Lower leg skin (tissue), 3 donors: ENCODE data around the gene MTX3.

Source experiments
- CTCF ChIP-seq, 3 donors: fragments of 450-650 bp; IDR thresholded peaks; one replicate each; pipeline ENCODE4 v1.5.1; 2016; ENCODE audit warnings: antibody characterized with exemption in 3 of 3, mild to moderate bottlenecking in 3 of 3, moderate library complexity in 2 of 3
- POLR2A ChIP-seq, 2 donors: fragments of 450-650 bp; IDR thresholded peaks; one replicate each; pipeline ENCODE4 v1.6.1; 2016 to 2017; ENCODE audit warnings: antibody characterized with exemption in 2 of 2, mild to moderate bottlenecking in 1 of 2, moderate library complexity in 1 of 2

- TF ChIP-seq CTCF (IDR thresholded peaks at IDR 0.05) (no peak), POLR2A (IDR thresholded peaks at IDR 0.05) (no peak)
These were observed 8.9 kb downstream of the MTX3 start for GRCh38 chr5:79982136-79982535.
